ENCODE data around the gene ZNF148. TPM values are rescaled to one million over a fixed set of nuclear protein-coding genes. Genes with fewer than 3 reads are reported as not detected.
"Not testable (repeated sequence)": the region's sequence is repeated elsewhere in the genome, so short reads cannot be mapped to it uniquely, and the experiment has no call there.

ZNF148 gene
- 10 to 100 TPM; 36.6 to 56.7 (median 44.2) TPM for polyA plus RNA-seq (ENCODE audit: insufficient read length in 4 of 4)

- peak; percentile 79 to 83 (median 82) for DNase-seq (ENCODE audit: low read depth in 4 of 4, low spot score in 3 of 4)
Measured at GRCh38 chr3:125374996-125375941, at the start of gene ZNF148. ZNF148 (minus strand) TSS chr3:125375325; CDS start chr3:125313640, 61,685 bp downstream.

GRCh38 chr3:125418306-125418705 is 43.2 kb upstream of the ZNF148 start:
- no peak for DNase-seq (ENCODE audit: low read depth in 4 of 4, low spot score in 3 of 4)

- no peak for DNase-seq (ENCODE audit: low read depth in 4 of 4, low spot score in 3 of 4)
Measured at GRCh38 chr3:125416235-125416634, 41.1 kb upstream of the ZNF148 start.

GRCh38 chr3:125414669-125415068 is 39.5 kb upstream of the ZNF148 start:
- DNase-seq (ENCODE audit: low read depth in 4 of 4, low spot score in 3 of 4) = no peak

GRCh38 chr3:125410922-125411321 is 35.8 kb upstream of the ZNF148 start:
- DNase-seq (ENCODE audit: low read depth in 4 of 4, low spot score in 3 of 4) = no peak

- peak in 1 of 4 donors; percentile 22 for DNase-seq (ENCODE audit: low read depth in 4 of 4, low spot score in 3 of 4)
Measured at GRCh38 chr3:125406070-125406469, 30.9 kb upstream of the ZNF148 start.

GRCh38 chr3:125405515-125405914 is 30.4 kb upstream of the ZNF148 start:
- DNase-seq (ENCODE audit: low read depth in 4 of 4, low spot score in 3 of 4) = not testable (repeated sequence)

- no peak for DNase-seq (ENCODE audit: low read depth in 4 of 4, low spot score in 3 of 4)
Measured at GRCh38 chr3:125403789-125404188, 28.7 kb upstream of the ZNF148 start.

- DNase-seq (ENCODE audit: low read depth in 4 of 4, low spot score in 3 of 4) = no peak
Measured at GRCh38 chr3:125402639-125403038, 27.5 kb upstream of the ZNF148 start.

GRCh38 chr3:125401402-125401801 is 26.3 kb upstream of the ZNF148 start:
- DNase-seq (ENCODE audit: low read depth in 4 of 4, low spot score in 3 of 4) = no peak

- no peak for DNase-seq (ENCODE audit: low read depth in 4 of 4, low spot score in 3 of 4)
Measured at GRCh38 chr3:125398952-125399351, 23.8 kb upstream of the ZNF148 start.

GRCh38 chr3:125395091-125395490 is 20.0 kb upstream of the ZNF148 start:
- no peak for DNase-seq (ENCODE audit: low read depth in 4 of 4, low spot score in 3 of 4)

- no peak for DNase-seq (ENCODE audit: low read depth in 4 of 4, low spot score in 3 of 4)
Measured at GRCh38 chr3:125394406-125394805, 19.3 kb upstream of the ZNF148 start.

- DNase-seq (ENCODE audit: low read depth in 4 of 4, low spot score in 3 of 4) = no peak
Measured at GRCh38 chr3:125389282-125389681, 14.2 kb upstream of the ZNF148 start.

GRCh38 chr3:125388369-125388768 is 13.2 kb upstream of the ZNF148 start:
- DNase-seq (ENCODE audit: low read depth in 4 of 4, low spot score in 3 of 4) = not testable (repeated sequence)

- DNase-seq (ENCODE audit: low read depth in 4 of 4, low spot score in 3 of 4) = no peak
Measured at GRCh38 chr3:125386811-125387210, 11.7 kb upstream of the ZNF148 start.

GRCh38 chr3:125383744-125384143 is 8.6 kb upstream of the ZNF148 start:
- DNase-seq (ENCODE audit: low read depth in 4 of 4, low spot score in 3 of 4) = no peak

- DNase-seq (ENCODE audit: low read depth in 4 of 4, low spot score in 3 of 4) = no peak
Measured at GRCh38 chr3:125382298-125382697, 7.2 kb upstream of the ZNF148 start.

- DNase-seq (ENCODE audit: low read depth in 4 of 4, low spot score in 3 of 4) = no peak
Measured at GRCh38 chr3:125381743-125382142, 6.6 kb upstream of the ZNF148 start.

- no peak for DNase-seq (ENCODE audit: low read depth in 4 of 4, low spot score in 3 of 4)
Measured at GRCh38 chr3:125381314-125381713, 6.2 kb upstream of the ZNF148 start.

GRCh38 chr3:125379483-125379882 is 4.4 kb upstream of the ZNF148 start:
- no peak for DNase-seq (ENCODE audit: low read depth in 4 of 4, low spot score in 3 of 4)

- no peak for DNase-seq (ENCODE audit: low read depth in 4 of 4, low spot score in 3 of 4)
Measured at GRCh38 chr3:125378762-125379161, 3.6 kb upstream of the ZNF148 start.
